Endothelial cell (in vitro differentiated cells): ENCODE data around the gene C1QTNF8. TPM values are rescaled to one million over a fixed set of nuclear protein-coding genes. Genes with fewer than 3 reads are reported as not detected.
A peak's percentile ranks its signal among the peaks of the same experiment; 100 is the strongest.

Experiments
- DNase-seq: peaks from one replicate; pipeline ENCODE4 v3.0.0; 2021; ENCODE audit warnings: low spot score
- H3K27ac Mint-ChIP-seq: one replicate; pipeline ENCODE4 v1.8.0; 2021; ENCODE audit warnings: mixed read lengths, inconsistent platforms; ENCODE audit not compliant: unreplicated experiment
- H3K27me3 Mint-ChIP-seq: one replicate; pipeline ENCODE4 v1.8.0; 2021; ENCODE audit warnings: mild to moderate bottlenecking, moderate library complexity, mixed read lengths, inconsistent platforms; ENCODE audit not compliant: unreplicated experiment
- H3K36me3 Mint-ChIP-seq: one replicate; pipeline ENCODE4 v1.8.0; 2021; ENCODE audit warnings: mild to moderate bottlenecking, low read depth, mixed read lengths, inconsistent platforms; ENCODE audit not compliant: unreplicated experiment
- H3K4me1 Mint-ChIP-seq: one replicate; pipeline ENCODE4 v1.8.0; 2021; ENCODE audit warnings: mild to moderate bottlenecking, mixed read lengths, inconsistent platforms; ENCODE audit not compliant: unreplicated experiment
- H3K4me3 Mint-ChIP-seq: one replicate; pipeline ENCODE4 v1.8.0; 2021; ENCODE audit warnings: mild to moderate bottlenecking, mixed read lengths, inconsistent platforms; ENCODE audit not compliant: unreplicated experiment
- H3K9me3 Mint-ChIP-seq: one replicate; pipeline ENCODE4 v1.8.0; 2021; ENCODE audit warnings: mixed read lengths, inconsistent platforms; ENCODE audit not compliant: unreplicated experiment
- total RNA-seq: library from RNA; stranded (reverse); fragmentation: NEBNext Ultra II Directional; extraction: Animal tissue kit (Norgen Biotek cat#: 25700); gene quantifications from one replicate; pipeline ENCODE4 v1.2.1, GENCODE V29; 2021; ENCODE audit not compliant: unreplicated experiment
- TF ChIP-seq, protein P1 (sequence below): fragments of 200-600 bp; sonication (generic); IDR thresholded peaks from one replicate; pipeline ENCODE4 v1.5.0; 2021; ENCODE audit warnings: antibody characterized with exemption; ENCODE audit not compliant: unreplicated experiment

The C1QTNF8 gene
- total RNA-seq, 1 donor from 2014 or later, result not detected

DNA sequence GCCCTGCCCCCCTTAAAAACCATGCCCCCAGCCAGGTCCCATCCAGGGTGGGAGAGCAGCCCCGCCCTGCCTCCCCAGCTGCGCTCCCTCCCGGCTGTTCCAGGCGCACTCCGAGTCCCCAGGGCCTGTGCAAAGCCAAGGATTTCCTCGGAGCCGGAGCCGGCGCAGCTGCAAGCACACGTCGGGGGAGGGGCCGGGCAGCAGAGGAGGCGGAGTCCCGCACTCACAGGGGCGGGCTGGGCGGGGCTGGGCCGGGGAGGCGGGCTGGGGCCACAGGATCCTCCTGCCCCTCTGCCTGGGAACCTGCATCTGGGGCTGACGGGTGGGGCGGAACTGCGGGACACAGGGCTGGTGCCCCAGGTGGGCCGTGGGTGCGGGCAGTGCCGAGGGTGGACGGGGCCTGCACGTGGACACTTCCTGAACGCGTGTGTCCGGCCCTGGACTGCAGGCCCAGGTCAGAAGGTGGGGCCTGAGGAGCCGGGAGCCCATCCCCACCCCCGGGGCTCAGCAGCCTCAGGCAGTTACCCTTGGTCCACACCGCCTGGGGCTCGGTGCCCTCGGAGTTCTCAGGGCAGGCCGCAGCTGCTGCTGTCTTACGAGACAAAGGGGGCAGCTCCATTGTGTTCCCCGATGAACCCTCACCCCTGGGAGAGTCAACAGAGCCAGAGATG, 47.5 kb downstream of the C1QTNF8 start:
- no peaks in the 10 kb centered on the region for H3K4me1 Mint-ChIP-seq
- peaks cover 2% of the 10 kb centered on the region for H3K27me3 Mint-ChIP-seq
- TF ChIP-seq, protein P1, sequence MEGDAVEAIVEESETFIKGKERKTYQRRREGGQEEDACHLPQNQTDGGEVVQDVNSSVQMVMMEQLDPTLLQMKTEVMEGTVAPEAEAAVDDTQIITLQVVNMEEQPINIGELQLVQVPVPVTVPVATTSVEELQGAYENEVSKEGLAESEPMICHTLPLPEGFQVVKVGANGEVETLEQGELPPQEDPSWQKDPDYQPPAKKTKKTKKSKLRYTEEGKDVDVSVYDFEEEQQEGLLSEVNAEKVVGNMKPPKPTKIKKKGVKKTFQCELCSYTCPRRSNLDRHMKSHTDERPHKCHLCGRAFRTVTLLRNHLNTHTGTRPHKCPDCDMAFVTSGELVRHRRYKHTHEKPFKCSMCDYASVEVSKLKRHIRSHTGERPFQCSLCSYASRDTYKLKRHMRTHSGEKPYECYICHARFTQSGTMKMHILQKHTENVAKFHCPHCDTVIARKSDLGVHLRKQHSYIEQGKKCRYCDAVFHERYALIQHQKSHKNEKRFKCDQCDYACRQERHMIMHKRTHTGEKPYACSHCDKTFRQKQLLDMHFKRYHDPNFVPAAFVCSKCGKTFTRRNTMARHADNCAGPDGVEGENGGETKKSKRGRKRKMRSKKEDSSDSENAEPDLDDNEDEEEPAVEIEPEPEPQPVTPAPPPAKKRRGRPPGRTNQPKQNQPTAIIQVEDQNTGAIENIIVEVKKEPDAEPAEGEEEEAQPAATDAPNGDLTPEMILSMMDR, result no peak
- H3K36me3 Mint-ChIP-seq, result no peaks in the 10 kb centered on the region
- no peak overlapping the region for H3K27ac Mint-ChIP-seq
- no peak overlapping the region for H3K4me3 Mint-ChIP-seq
- peak; percentile 65 for DNase-seq
- H3K9me3 Mint-ChIP-seq, result no peaks in the 10 kb centered on the region

DNA sequence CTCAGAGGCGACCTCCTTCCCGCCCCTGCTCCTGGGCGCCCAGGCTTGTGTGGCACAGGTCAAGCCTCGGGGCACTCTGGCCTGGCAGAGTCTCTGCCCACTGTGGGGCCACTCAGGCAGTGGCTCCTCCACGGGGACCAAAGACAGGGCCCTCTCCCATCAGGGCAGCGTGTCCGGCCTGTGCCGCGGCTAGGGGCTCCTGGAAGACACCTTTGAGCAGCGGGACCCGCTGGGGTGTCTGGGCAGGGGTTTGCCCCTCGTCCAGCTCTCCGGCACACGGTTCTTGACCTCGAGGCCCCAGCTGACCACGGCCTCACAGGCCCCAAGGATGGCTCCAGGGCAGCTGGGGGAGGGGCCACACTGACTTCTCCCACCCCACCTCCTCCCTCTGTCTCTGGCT, 48.2 kb downstream of the C1QTNF8 start:
- no peak for DNase-seq
- Mint-ChIP-seq H3K27me3 (peaks cover 2% of the 10 kb centered on the region), H3K36me3 (no peaks in the 10 kb centered on the region), H3K4me1 (no peaks in the 10 kb centered on the region), H3K27ac (no peak overlapping the region), H3K4me3 (no peak overlapping the region), H3K9me3 (no peaks in the 10 kb centered on the region)
- TF ChIP-seq, protein P1, result no peak

DNA sequence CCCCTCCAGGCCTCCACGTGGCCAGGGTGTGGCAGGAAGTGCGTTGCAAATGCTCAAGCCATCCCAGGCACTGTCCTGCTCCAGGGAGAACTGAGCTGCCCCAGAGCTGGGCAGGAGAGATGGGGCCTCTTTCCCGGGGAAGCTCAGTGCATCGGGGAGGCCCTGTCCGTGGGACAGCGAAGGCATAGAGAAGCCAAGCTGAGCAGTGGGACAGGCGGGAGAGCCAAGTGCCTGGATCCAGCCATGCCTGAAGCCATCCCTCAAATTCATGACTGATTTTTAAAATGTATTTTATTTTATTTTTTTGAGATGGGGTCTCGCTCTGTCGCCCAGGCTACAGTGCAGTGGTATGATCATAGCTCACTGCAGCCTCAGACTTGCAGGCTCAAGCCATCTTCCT, 48.9 kb downstream of the C1QTNF8 start:
- DNase-seq, result no peak
- Mint-ChIP-seq H3K4me1 (no peaks in the 10 kb centered on the region), H3K9me3 (no peaks in the 10 kb centered on the region), H3K36me3 (peaks cover 4% of the 10 kb centered on the region), H3K27me3 (peaks cover 5% of the 10 kb centered on the region), H3K4me3 (no peak overlapping the region), H3K27ac (no peak overlapping the region)
- TF ChIP-seq, protein P1, result no peak

DNA sequence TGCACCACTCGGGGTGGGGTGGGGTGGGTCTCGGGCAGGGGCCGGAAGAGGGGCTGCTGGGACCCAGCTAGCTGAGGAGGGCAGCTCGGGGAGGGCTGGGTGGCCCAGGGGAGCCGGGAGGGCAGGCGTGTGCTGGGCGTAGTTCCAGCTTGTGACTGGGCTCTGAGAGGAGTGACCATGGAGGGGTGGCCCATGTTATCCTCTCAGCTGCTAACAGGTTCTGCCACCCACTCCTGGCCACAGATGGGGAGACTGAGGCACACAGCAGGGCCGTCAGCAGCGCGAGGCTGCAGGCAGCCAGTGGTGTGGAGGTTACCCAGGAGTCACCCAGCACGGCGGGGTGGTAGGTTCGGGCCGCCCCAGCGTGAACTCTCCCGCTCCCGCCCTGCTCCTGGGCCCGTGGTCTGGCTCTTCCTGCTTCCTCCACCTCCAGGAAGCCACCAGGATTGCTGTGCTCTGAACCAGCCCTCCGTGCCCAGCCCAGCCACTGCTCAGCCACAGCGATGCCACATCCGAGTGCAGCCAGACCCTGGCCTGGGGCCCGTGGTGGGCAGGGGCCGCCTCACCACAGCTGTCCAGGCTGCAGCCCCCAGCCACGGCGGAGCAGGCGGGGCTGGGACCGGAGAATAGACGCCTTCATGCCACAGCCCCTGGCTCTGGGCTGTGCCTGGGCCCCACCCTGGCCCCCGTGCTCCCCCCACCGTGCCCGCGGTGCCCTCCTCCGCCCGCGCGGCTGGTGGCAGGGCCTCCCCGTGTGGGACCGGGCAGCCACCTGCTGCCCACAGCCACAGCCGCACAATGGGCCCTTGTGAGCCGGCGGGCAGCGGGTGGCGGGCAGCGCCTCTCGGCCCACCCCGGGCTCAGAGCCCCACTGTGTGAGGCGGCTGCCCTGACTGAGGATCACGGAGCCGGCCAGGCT, 49.8 kb downstream of the C1QTNF8 start:
- Mint-ChIP-seq H3K27ac (no peak overlapping the region), H3K27me3 (peaks cover 7% of the 10 kb centered on the region), H3K4me3 (no peak overlapping the region), H3K4me1 (no peaks in the 10 kb centered on the region), H3K36me3 (peaks cover 7% of the 10 kb centered on the region), H3K9me3 (no peaks in the 10 kb centered on the region)
- TF ChIP-seq, protein P1, result no peak
- DNase-seq, result no peak
